GM23248 (cell line): Measurements from ENCODE around the gene HECTD3. TPM values are rescaled to one million over a fixed set of nuclear protein-coding genes. Genes with fewer than 3 reads are reported as not detected.
"Not testable (repeated sequence)": the region's sequence is repeated elsewhere in the genome, so short reads cannot be mapped to it uniquely, and the experiment has no call there.

ENCODE experiments used
- DNase-seq: peaks from one replicate; pipeline ENCODE4 v3.0.0-alpha.2; 2015
- H2AFZ ChIP-seq: fragments of 200-600 bp; sonication (generic); 2 replicates; pipeline ENCODE4 v1.6.1; 2016; ENCODE audit warnings: antibody characterized with exemption
- H3F3A ChIP-seq: fragments of 200-600 bp; sonication (generic); 2 replicates; pipeline ENCODE4 v1.6.1; 2016; ENCODE audit warnings: mild to moderate bottlenecking, antibody characterized with exemption, mixed run types; ENCODE audit not compliant: insufficient read depth
- H3K27ac ChIP-seq: fragments of 200-600 bp; sonication (generic); 2 replicates; pipeline ENCODE4 v1.5.1; 2016; ENCODE audit warnings: mild to moderate bottlenecking
- H3K27me3 ChIP-seq: fragments of 200-600 bp; sonication (generic); replicated peaks from 2 replicates; pipeline ENCODE4 v1.6.1; 2016; ENCODE audit warnings: mild to moderate bottlenecking; ENCODE audit not compliant: insufficient read depth
- H3K36me3 ChIP-seq: fragments of 200-600 bp; sonication (generic); 2 replicates; pipeline ENCODE4 v1.6.1; 2016; ENCODE audit warnings: low read depth, mild to moderate bottlenecking
- H3K4me1 ChIP-seq: fragments of 200-600 bp; sonication (generic); 2 replicates; pipeline ENCODE4 v1.6.1; 2016; ENCODE audit warnings: mild to moderate bottlenecking; ENCODE audit not compliant: insufficient read depth
- H3K4me2 ChIP-seq: fragments of 200-600 bp; sonication (generic); one replicate; pipeline ENCODE4 v1.6.1; 2016; ENCODE audit warnings: mild to moderate bottlenecking; ENCODE audit not compliant: unreplicated experiment
- H3K4me3 ChIP-seq: fragments of 200-600 bp; sonication (generic); 2 replicates; pipeline ENCODE4 v1.5.1; 2016; ENCODE audit warnings: mild to moderate bottlenecking
- H3K79me2 ChIP-seq: fragments of 200-600 bp; sonication (generic); 2 replicates; pipeline ENCODE4 v1.6.1; 2016; ENCODE audit warnings: mild to moderate bottlenecking; ENCODE audit not compliant: insufficient read depth
- H3K9ac ChIP-seq: fragments of 200-600 bp; sonication (generic); 2 replicates; pipeline ENCODE4 v1.6.1; 2016; ENCODE audit warnings: mild to moderate bottlenecking
- H3K9me2 ChIP-seq: fragments of 200-600 bp; sonication (generic); 2 replicates; pipeline ENCODE4 v1.6.1; 2016; ENCODE audit warnings: mixed run types, mild to moderate bottlenecking, moderate library complexity; ENCODE audit not compliant: insufficient read depth
- H3K9me3 ChIP-seq: fragments of 200-600 bp; sonication (generic); one replicate; pipeline ENCODE4 v1.6.1; 2017; ENCODE audit warnings: low read depth
- H4K20me1 ChIP-seq: fragments of 200-600 bp; sonication (generic); 2 replicates; pipeline ENCODE4 v1.6.0; 2016; ENCODE audit not compliant: insufficient read depth
- EZH2 ChIP-seq: fragments of 200-600 bp; sonication (generic); IDR thresholded peaks from 2 replicates; pipeline ENCODE4 v1.6.1; 2018; ENCODE audit warnings: antibody characterized with exemption, mild to moderate bottlenecking; ENCODE audit not compliant: insufficient read depth, poor library complexity, severe bottlenecking
- EZH2phosphoT487 ChIP-seq: fragments of 200-600 bp; sonication (generic); IDR thresholded peaks from 2 replicates; pipeline ENCODE4 v1.6.1; 2018; ENCODE audit warnings: antibody characterized with exemption, moderate library complexity, mild to moderate bottlenecking, low read depth; ENCODE audit not compliant: insufficient read depth
- WGBS, 2 experiments: methylation state at CpG; one replicate each; pipeline ENCODE4 v1.1.6; 2015 to 2017; ENCODE audit warnings: low lambda C conversion rate in 2 of 2, low coverage in 1 of 2; ENCODE audit errors: missing lambda C conversion rate in 2 of 2; 5-methylcytosine and 5-hydroxymethylcytosine counted together
- in situ Hi-C: fragments of 300-500 bp; cut with MboI; formaldehyde crosslinking; loops from 2 replicates; pipeline ENCODE4 v1.15.0; 2020
- polyA plus RNA-seq: library from polyadenylated mRNA; unstranded; fragments of >200 nt; fragmentation: Nextera tagmentation; extraction: Ambion mirVana; gene quantifications from 2 replicates; pipeline ENCODE4 v1.2.1, GENCODE V29; 2016
- total RNA-seq: library from RNA; depleted of rRNA; stranded (reverse); fragments of >200 nt; shearing (Covaris generic); gene quantifications from 2 replicates; pipeline ENCODE4 v1.2.3, GENCODE V29; 2014

HECTD3 gene
- total and polyA plus RNA-seq, 2 experiments from 2014 or later = 17.0 to 21.1 TPM

GRCh38 chr1:44988531-44989156 is 22.5 kb downstream of the HECTD3 start:
- Histone ChIP-seq H3K4me3 (no peak overlapping the region), H3K4me1 (peaks cover 7% of the 10 kb centered on the region), H3K9ac (no peak overlapping the region), H3K79me2 (peaks cover 19% of the 10 kb centered on the region), H3K9me3 (no peaks in the 10 kb centered on the region), H2AFZ (no peak overlapping the region), H3K4me2 (no peak overlapping the region), H3K27ac (no peak overlapping the region), H4K20me1 (no peaks in the 10 kb centered on the region), H3F3A (no peaks in the 10 kb centered on the region), H3K36me3 (no peaks in the 10 kb centered on the region), H3K27me3 (no peaks in the 10 kb centered on the region), H3K9me2 (no peaks in the 10 kb centered on the region)
- DNase-seq = no peak
- in situ Hi-C loops = no loop called here
- 88 to 90% methylated on average over 24 of the region's 24 CpGs for WGBS, 2 experiments
- TF ChIP-seq EZH2phosphoT487 = no peak
- TF ChIP-seq EZH2 = no peak

GRCh38 chr1:44985747-44986359 is 25.3 kb downstream of the HECTD3 start:
- no peaks in the 10 kb centered on the region for H3K27me3 ChIP-seq
- TF ChIP-seq EZH2 (no peak), EZH2phosphoT487 (no peak)
- H3K27ac ChIP-seq = peak overlapping the region; percentile 12; the same call in 1 of the 2 replicates
- peaks cover 42% of the 10 kb centered on the region for H3K79me2 ChIP-seq
- no peaks in the 10 kb centered on the region for H3K9me3 ChIP-seq
- H3K9me2 ChIP-seq = no peaks in the 10 kb centered on the region
- H4K20me1 ChIP-seq = no peaks in the 10 kb centered on the region
- H3K4me1 ChIP-seq = peaks cover 7% of the 10 kb centered on the region
- in situ Hi-C loops = no loop called here
- H3K4me2 ChIP-seq = peak overlapping the region; percentile 84
- 1 to 2% methylated on average over 19 of the region's 19 CpGs for WGBS, 2 experiments
- peak overlapping the region; percentile 70 for H3K9ac ChIP-seq
- H3K36me3 ChIP-seq = peaks cover 6% of the 10 kb centered on the region; the same call in 1 of the 2 replicates
- peak overlapping the region; percentile 94 for H2AFZ ChIP-seq
- peak overlapping the region; percentile 83 for H3K4me3 ChIP-seq
- peak; percentile 55 for DNase-seq
- H3F3A ChIP-seq = no peaks in the 10 kb centered on the region

- Histone ChIP-seq H3K79me2 (peaks cover 10% of the 10 kb centered on the region), H3K36me3 (peaks cover 29% of the 10 kb centered on the region)
- H3K27me3 ChIP-seq, H4K20me1 ChIP-seq, H3K4me3 ChIP-seq, H3K9ac ChIP-seq, H3K9me3 ChIP-seq, H3K4me1 ChIP-seq, H3K9me2 ChIP-seq, H3F3A ChIP-seq, in situ Hi-C loops, DNase-seq, H2AFZ ChIP-seq, H3K4me2 ChIP-seq, H3K27ac ChIP-seq: not testable (repeated sequence)
- WGBS, 2 experiments = 94 to 98% methylated on average over 4 of the region's 4 CpGs
These were observed 33.8 kb downstream of the HECTD3 start for GRCh38 chr1:44977372-44977771.

GRCh38 chr1:44976252-44976651 is 34.9 kb downstream of the HECTD3 start:
- Histone ChIP-seq H4K20me1 (no peaks in the 10 kb centered on the region), H3K9me2 (no peaks in the 10 kb centered on the region), H3K4me1 (no peaks in the 10 kb centered on the region), H3F3A (no peaks in the 10 kb centered on the region), H3K4me2 (no peak overlapping the region), H3K79me2 (no peaks in the 10 kb centered on the region), H3K36me3 (peaks cover 27% of the 10 kb centered on the region), H3K9ac (no peak overlapping the region), H3K27ac (no peak overlapping the region), H2AFZ (no peak overlapping the region), H3K4me3 (no peak overlapping the region), H3K27me3 (no peaks in the 10 kb centered on the region), H3K9me3 (no peaks in the 10 kb centered on the region)
- TF ChIP-seq EZH2phosphoT487 (no peak), EZH2 (no peak)
- 93 to 95% methylated on average over 2 of the region's 2 CpGs for WGBS, 2 experiments
- no peak for DNase-seq
- in situ Hi-C loops = no loop called here
